Measurements from ENCODE around the gene FHIT. TPM values are rescaled to one million over a fixed set of nuclear protein-coding genes. Genes with fewer than 3 reads are reported as not detected.

FHIT gene
- total and polyA plus RNA-seq, 8 donors = 1.8 to 10.6 (median 7.1) TPM

- TF ChIP-seq POLR2AphosphoS5 (IDR thresholded peaks at IDR 0.05) (no peak), POLR2A (IDR thresholded peaks at IDR 0.05) (no peak)
- Histone ChIP-seq H3K4me3 (no peak overlapping the region), H3K27me3 (no peaks in the 10 kb centered on the region), H3K4me1 (no peaks in the 10 kb centered on the region), H3K36me3 (no peaks in the 10 kb centered on the region), H3K27ac (no peak overlapping the region), H3K9me3 (no peaks in the 10 kb centered on the region)
- DNase-seq = no peak
- WGBS, 5 donors = 95 to 100% (median 96%) methylated on average over 1 of the region's 1 CpG
- intact Hi-C loops (cut with DNase I; ENCODE audit: low total_unique reads) = no loop called here
These were observed 1352.2 kb downstream of the FHIT start for GRCh38 chr3:59899061-59899460.

GRCh38 chr3:59895972-59896371, 1355.3 kb downstream of the FHIT start:
- no peak overlapping the region for H3K4me3 ChIP-seq
- 29 to 55% (median 37%) methylated on average over 3 of the region's 3 CpGs for WGBS, 5 donors
- H3K9me3 ChIP-seq = no peaks in the 10 kb centered on the region
- H3K4me1 ChIP-seq = no peaks in the 10 kb centered on the region
- H3K36me3 ChIP-seq = no peaks in the 10 kb centered on the region
- intact Hi-C loops (cut with DNase I; ENCODE audit: low total_unique reads) = no loop called here
- no peak for TF ChIP-seq CTCF (IDR thresholded peaks at IDR 0.05)
- TF ChIP-seq POLR2A (IDR thresholded peaks at IDR 0.05) = no peak
- TF ChIP-seq EP300 (IDR thresholded peaks at IDR 0.05) = no peak
- TF ChIP-seq POLR2AphosphoS5 (IDR thresholded peaks at IDR 0.05) = no peak
- DNase-seq = no peak
- no peak overlapping the region for H3K27ac ChIP-seq
- H3K27me3 ChIP-seq = no peaks in the 10 kb centered on the region

- no peaks in the 10 kb centered on the region for H3K4me1 ChIP-seq
- no peaks in the 10 kb centered on the region for H3K27me3 ChIP-seq
- no peaks in the 10 kb centered on the region for H3K36me3 ChIP-seq
- no peak overlapping the region for H3K4me3 ChIP-seq
- H3K27ac ChIP-seq = no peak overlapping the region
- WGBS, 5 donors = 92 to 98% (median 93%) methylated on average over 2 of the region's 2 CpGs
- no peaks in the 10 kb centered on the region for H3K9me3 ChIP-seq
- intact Hi-C loops (cut with DNase I; ENCODE audit: low total_unique reads) = no loop called here
- no peak for TF ChIP-seq EP300 (IDR thresholded peaks at IDR 0.05)
- no peak for TF ChIP-seq CTCF (IDR thresholded peaks at IDR 0.05)
- no peak for TF ChIP-seq POLR2A (IDR thresholded peaks at IDR 0.05)
- no peak for TF ChIP-seq POLR2AphosphoS5 (IDR thresholded peaks at IDR 0.05)
- DNase-seq = no peak
These were observed 1356.7 kb downstream of the FHIT start for GRCh38 chr3:59894425-59895121.

GRCh38 chr3:59890639-59891038, 1360.6 kb downstream of the FHIT start:
- intact Hi-C loops (cut with DNase I; ENCODE audit: low total_unique reads) = no loop called here
- Histone ChIP-seq H3K27me3 (no peaks in the 10 kb centered on the region), H3K4me3 (no peak overlapping the region), H3K4me1 (no peaks in the 10 kb centered on the region), H3K9me3 (no peaks in the 10 kb centered on the region), H3K27ac (no peak overlapping the region), H3K36me3 (no peaks in the 10 kb centered on the region)
- TF ChIP-seq POLR2A (IDR thresholded peaks at IDR 0.05) (no peak), EP300 (IDR thresholded peaks at IDR 0.05) (no peak), CTCF (IDR thresholded peaks at IDR 0.05) (no peak), POLR2AphosphoS5 (IDR thresholded peaks at IDR 0.05) (no peak)
- 93 to 97% (median 94%) methylated on average over 3 of the region's 3 CpGs for WGBS, 5 donors
- DNase-seq = no peak

GRCh38 chr3:59886790-59887189, 1364.5 kb downstream of the FHIT start:
- DNase-seq = no peak
- H3K27me3 ChIP-seq = no peaks in the 10 kb centered on the region
- H3K9me3 ChIP-seq = no peaks in the 10 kb centered on the region
- no peak overlapping the region for H3K4me3 ChIP-seq
- TF ChIP-seq CTCF (IDR thresholded peaks at IDR 0.05) = no peak
- no peak for TF ChIP-seq EP300 (IDR thresholded peaks at IDR 0.05)
- no peak for TF ChIP-seq POLR2A (IDR thresholded peaks at IDR 0.05)
- no peak for TF ChIP-seq POLR2AphosphoS5 (IDR thresholded peaks at IDR 0.05)
- intact Hi-C loops (cut with DNase I; ENCODE audit: low total_unique reads) = no loop called here
- no peaks in the 10 kb centered on the region for H3K36me3 ChIP-seq
- H3K27ac ChIP-seq = no peak overlapping the region
- WGBS, 5 donors = 90 to 96% (median 92%) methylated on average over 1 of the region's 1 CpG
- H3K4me1 ChIP-seq = no peaks in the 10 kb centered on the region
